ENCODE results near the gene NOD1. TPM values are rescaled to one million over a fixed set of nuclear protein-coding genes. Genes with fewer than 3 reads are reported as not detected.

NOD1 gene
- polyA plus RNA-seq, 2 of the 4 experiments (the other 2 are of a cell fraction) = 4.8 to 6.5 TPM

GRCh38 chr7:30468041-30468440 is 10.5 kb downstream of the NOD1 start (continued):
- no peak for TF ChIP-seq NPAS2 (CRISPR knock-in tag; IDR thresholded peaks at IDR 0.05; ENCODE audit: borderline replicate concordance)
- TF ChIP-seq TFCP2L1 (CRISPR knock-in tag; IDR thresholded peaks at IDR 0.05) = no peak
- TF ChIP-seq HEYL (CRISPR knock-in tag; IDR thresholded peaks at IDR 0.05) = no peak

GRCh38 chr7:30467271-30467670 is 11.3 kb downstream of the NOD1 start:
- no peak overlapping the region for H3K27ac ChIP-seq
- H3K4me1 ChIP-seq = peaks cover 73% of the 10 kb centered on the region
- no peak for TF ChIP-seq MYC (IDR thresholded peaks at IDR 0.05; ENCODE audit: borderline replicate concordance, low read length)
- TF ChIP-seq JUN (IDR thresholded peaks at IDR 0.05) = no peak
- TF ChIP-seq FOSB (CRISPR knock-in tag; IDR thresholded peaks at IDR 0.05) = no peak
- no peak for TF ChIP-seq PBX3 (IDR thresholded peaks at IDR 0.05)
- TF ChIP-seq CEBPB (IDR thresholded peaks at IDR 0.05) = no peak
- TF ChIP-seq CBX2 (IDR thresholded peaks at IDR 0.05; ENCODE audit: borderline replicate concordance, low read depth) = no peak
- TF ChIP-seq SMC3 (IDR thresholded peaks at IDR 0.05) = no peak
- H3K4me2 ChIP-seq = no peak overlapping the region
- DNase-seq (ENCODE audit: low read depth in 1 of 2, low spot score in 1 of 2) = no peak
- CTCF ChIA-PET = no interaction called here
- POLR2A ChIA-PET = no interaction called here
- 96% methylated on average over 4 of the region's 4 CpGs for WGBS (ENCODE audit: missing lambda C conversion rate)
- no peak for FAIRE-seq
- no peak overlapping the region for H3K4me3 ChIP-seq
- H3K9me3 ChIP-seq = no peaks in the 10 kb centered on the region
- no peak for ATAC-seq

- 86% methylated on average over 4 of the region's 4 CpGs for WGBS (ENCODE audit: missing lambda C conversion rate)
- H3K27ac ChIP-seq = peak overlapping the region in 1 of 2 experiments; percentile 7; a peak in 3 of 6 replicates
- H3K4me1 ChIP-seq = peaks cover 66% of the 10 kb centered on the region
- ATAC-seq = no peak
- POLR2A ChIA-PET = interaction anchor here (2.2 kb wide), 1 partner anchor 12 kb away, joined by 12 read pairs; the partner anchor contains the start of gene NOD1
- no peak overlapping the region; the same call in 2 of the 3 replicates for H3K4me2 ChIP-seq
- H3K4me3 ChIP-seq = no peak overlapping the region
- no peak for TF ChIP-seq POLR2A (IDR thresholded peaks at IDR 0.05; ENCODE audit: low read length)
- TF ChIP-seq FOSB (CRISPR knock-in tag; IDR thresholded peaks at IDR 0.05) = no peak
- no peak for TF ChIP-seq HES2 (IDR thresholded peaks at IDR 0.05)
- no peak for TF ChIP-seq JUNB (IDR thresholded peaks at IDR 0.05)
- TF ChIP-seq CHD2 (IDR thresholded peaks at IDR 0.05; ENCODE audit: low read length, partially characterized antibody) = no peak
- no peak for TF ChIP-seq SREBF2 (IDR thresholded peaks at IDR 0.05)
- no peak for TF ChIP-seq RFX5 (IDR thresholded peaks at IDR 0.05)
- TF ChIP-seq BHLHE40 (IDR thresholded peaks at IDR 0.05; ENCODE audit: low read depth, low read length) = no peak
- TF ChIP-seq BCL3 (IDR thresholded peaks at IDR 0.05) = no peak
- no peak for TF ChIP-seq FOSL2 (IDR thresholded peaks at IDR 0.05)
- no peak for TF ChIP-seq FOSL2 (CRISPR knock-in tag; IDR thresholded peaks at IDR 0.05)
- no peaks in the 10 kb centered on the region for H3K9me3 ChIP-seq
- no peak for FAIRE-seq
- no peak for DNase-seq (ENCODE audit: low read depth in 1 of 2, low spot score in 1 of 2)
- CTCF ChIA-PET = interaction anchor here (1.4 to 1.5 kb wide), 2 partner anchors 104 to 191 kb away, joined by 3 to 5 read pairs; no protein-coding TSS in a partner anchor
Measured at GRCh38 chr7:30466266-30466665, 12.3 kb downstream of the NOD1 start.

- no peak for FAIRE-seq
- POLR2A ChIA-PET = interaction anchor here (2.2 kb wide), 1 partner anchor 13 kb away, joined by 12 read pairs; the partner anchor contains the start of gene NOD1
- TF ChIP-seq KDM1A (IDR thresholded peaks at IDR 0.05; ENCODE audit: low read depth) (no peak), HDAC2 (IDR thresholded peaks at IDR 0.05) (no peak), CTCF (IDR thresholded peaks at IDR 0.05) (no peak), FOSB (CRISPR knock-in tag; IDR thresholded peaks at IDR 0.05) (no peak), CBX8 (IDR thresholded peaks at IDR 0.05) (no peak), HEYL (CRISPR knock-in tag; IDR thresholded peaks at IDR 0.05) (no peak), ZSCAN20 (CRISPR knock-in tag; IDR thresholded peaks at IDR 0.05) (no peak), GATA3 (IDR thresholded peaks at IDR 0.05; ENCODE audit: borderline replicate concordance) (no peak), CBX2 (IDR thresholded peaks at IDR 0.05; ENCODE audit: borderline replicate concordance, low read depth) (no peak), ZFP36 (IDR thresholded peaks at IDR 0.05; ENCODE audit: borderline replicate concordance, partially characterized antibody) (no peak), CHD2 (IDR thresholded peaks at IDR 0.05; ENCODE audit: low read length, partially characterized antibody) (no peak), NR3C1 (IDR thresholded peaks at IDR 0.05) (no peak), ZNF302 (CRISPR knock-in tag; IDR thresholded peaks at IDR 0.05) (no peak), MAFK (IDR thresholded peaks at IDR 0.05; ENCODE audit: partially characterized antibody) (no peak), ESRRA (IDR thresholded peaks at IDR 0.05; ENCODE audit: borderline replicate concordance, low read length) (no peak), E2F6 (IDR thresholded peaks at IDR 0.05; ENCODE audit: borderline replicate concordance, low read depth) (no peak), NPAS2 (CRISPR knock-in tag; IDR thresholded peaks at IDR 0.05; ENCODE audit: borderline replicate concordance) (no peak)
Measured at GRCh38 chr7:30465811-30466180, 12.8 kb downstream of the NOD1 start.

More at GRCh38 chr7:30465811-30466180, 12.8 kb downstream of the NOD1 start:
- CTCF ChIA-PET = interaction anchor here (1.3 to 1.5 kb wide), 3 partner anchors 104 to 301 kb away, joined by 3 to 5 read pairs (median 3); no protein-coding TSS in a partner anchor
- peak overlapping the region; percentile 34; the same call in 2 of the 3 replicates for H3K4me2 ChIP-seq
- peak overlapping the region; percentile 7 to 60; a peak in 4 of 6 replicates for H3K27ac ChIP-seq
- H3K4me1 ChIP-seq = peaks cover 66% of the 10 kb centered on the region
- DNase-seq (ENCODE audit: low read depth in 1 of 2, low spot score in 1 of 2) = no peak
- ATAC-seq = no peak
- WGBS (ENCODE audit: missing lambda C conversion rate) = 84% methylated on average over 2 of the region's 2 CpGs
- no peaks in the 10 kb centered on the region for H3K9me3 ChIP-seq
- H3K4me3 ChIP-seq = no peak overlapping the region

Data from A549 (cell line).